HFFc6 (cell line): Measurements from ENCODE around the gene COL23A1. TPM values are rescaled to one million over a fixed set of nuclear protein-coding genes. Genes with fewer than 3 reads are reported as not detected.

Experiments
- DNase-seq: peaks from one replicate; pipeline ENCODE4 v3.0.0-alpha.2; 2018
- H3K27ac Mint-ChIP-seq: 2 replicates; pipeline ENCODE4 v1.8.0; 2020; ENCODE audit warnings: mild to moderate bottlenecking, mixed read lengths
- H3K27me3 Mint-ChIP-seq: 2 replicates; pipeline ENCODE4 v1.8.0; 2021; ENCODE audit warnings: mild to moderate bottlenecking, moderate library complexity, mixed read lengths; ENCODE audit not compliant: insufficient read depth
- H3K36me3 Mint-ChIP-seq: 2 replicates; pipeline ENCODE4 v1.8.0; 2021; ENCODE audit warnings: low read depth, mixed read lengths
- H3K4me1 Mint-ChIP-seq: 2 replicates; pipeline ENCODE4 v1.8.0; 2020; ENCODE audit warnings: low read depth, mixed read lengths
- H3K4me3 Mint-ChIP-seq: 2 replicates; pipeline ENCODE4 v1.8.0; 2020; ENCODE audit warnings: mild to moderate bottlenecking, moderate library complexity, mixed read lengths
- H3K9me3 Mint-ChIP-seq: 2 replicates; pipeline ENCODE4 v1.8.0; 2020; ENCODE audit warnings: mild to moderate bottlenecking, mixed read lengths
- total RNA-seq, 6 experiments: library from RNA; stranded (reverse); fragmentation: NEBNext Ultra II Directional; extraction: Animal tissue kit (Norgen Biotek cat#: 25700); gene quantifications; 2 replicates in 1 of 6; 3 replicates in 5 of 6; pipeline ENCODE4 v1.2.3, GENCODE V29; 2021
- TF ChIP-seq, protein P1 (sequence below): fragments of 200-600 bp; sonication (generic); IDR thresholded peaks from 2 replicates; pipeline ENCODE4 v1.5.0; 2021; ENCODE audit warnings: antibody characterized with exemption, mild to moderate bottlenecking

COL23A1 gene
- total RNA-seq, 6 experiments from 2014 or later: not detected

DNA sequence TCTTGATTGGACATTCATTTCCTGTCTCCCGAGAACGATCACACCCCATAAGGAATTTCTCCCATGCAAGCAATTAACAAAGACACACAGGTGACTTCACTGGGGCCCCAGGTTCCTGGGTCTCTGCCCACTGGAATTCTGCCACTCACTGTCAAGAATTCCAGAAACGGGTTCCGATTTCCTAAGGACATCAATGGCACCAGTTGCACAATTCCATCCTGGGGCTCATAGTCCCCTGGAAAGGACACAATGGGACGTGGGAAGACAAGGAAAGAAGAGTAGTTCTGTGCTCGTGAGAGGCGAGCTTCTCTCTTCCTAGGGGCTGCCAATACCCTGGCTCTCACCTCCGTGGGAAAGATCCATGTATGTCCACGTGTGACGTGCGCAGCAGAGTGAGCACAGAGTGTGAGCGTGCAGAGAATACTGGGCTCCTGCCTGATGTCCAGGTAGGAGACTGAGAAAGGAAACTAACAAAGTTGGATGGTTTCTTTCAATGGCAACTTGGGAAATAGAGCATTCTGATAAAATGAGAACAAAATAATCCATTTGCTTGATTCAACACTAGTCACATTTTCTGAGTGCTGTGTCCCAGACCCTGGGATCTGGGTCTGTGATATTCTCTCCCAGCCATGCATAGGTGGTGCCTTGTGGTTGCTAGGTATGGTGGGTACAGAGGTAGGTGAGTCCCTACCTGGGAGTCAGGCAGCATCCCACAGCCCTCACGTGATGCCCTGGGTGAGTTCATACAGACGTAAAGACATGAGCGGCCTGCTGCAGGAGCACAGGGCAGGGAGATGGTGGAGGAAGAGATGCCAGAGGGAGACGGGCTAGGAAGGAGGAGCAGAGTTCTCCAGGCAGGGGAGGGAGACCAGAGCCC, 159.8 kb downstream of the COL23A1 start:
- Mint-ChIP-seq H3K9me3 (peaks cover 67% of the 10 kb centered on the region), H3K27me3 (peaks cover 4% of the 10 kb centered on the region; the same call in 1 of the 2 replicates), H3K4me3 (no peak overlapping the region), H3K27ac (no peak overlapping the region), H3K36me3 (peaks cover 21% of the 10 kb centered on the region), H3K4me1 (no peaks in the 10 kb centered on the region)
- TF ChIP-seq, protein P1, sequence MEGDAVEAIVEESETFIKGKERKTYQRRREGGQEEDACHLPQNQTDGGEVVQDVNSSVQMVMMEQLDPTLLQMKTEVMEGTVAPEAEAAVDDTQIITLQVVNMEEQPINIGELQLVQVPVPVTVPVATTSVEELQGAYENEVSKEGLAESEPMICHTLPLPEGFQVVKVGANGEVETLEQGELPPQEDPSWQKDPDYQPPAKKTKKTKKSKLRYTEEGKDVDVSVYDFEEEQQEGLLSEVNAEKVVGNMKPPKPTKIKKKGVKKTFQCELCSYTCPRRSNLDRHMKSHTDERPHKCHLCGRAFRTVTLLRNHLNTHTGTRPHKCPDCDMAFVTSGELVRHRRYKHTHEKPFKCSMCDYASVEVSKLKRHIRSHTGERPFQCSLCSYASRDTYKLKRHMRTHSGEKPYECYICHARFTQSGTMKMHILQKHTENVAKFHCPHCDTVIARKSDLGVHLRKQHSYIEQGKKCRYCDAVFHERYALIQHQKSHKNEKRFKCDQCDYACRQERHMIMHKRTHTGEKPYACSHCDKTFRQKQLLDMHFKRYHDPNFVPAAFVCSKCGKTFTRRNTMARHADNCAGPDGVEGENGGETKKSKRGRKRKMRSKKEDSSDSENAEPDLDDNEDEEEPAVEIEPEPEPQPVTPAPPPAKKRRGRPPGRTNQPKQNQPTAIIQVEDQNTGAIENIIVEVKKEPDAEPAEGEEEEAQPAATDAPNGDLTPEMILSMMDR: no peak
- DNase-seq: no peak

- Mint-ChIP-seq H3K9me3 (peaks cover 62% of the 10 kb centered on the region), H3K4me3 (no peak overlapping the region), H3K27ac (no peak overlapping the region), H3K4me1 (no peaks in the 10 kb centered on the region), H3K27me3 (peaks cover 4% of the 10 kb centered on the region; the same call in 1 of the 2 replicates), H3K36me3 (peaks cover 21% of the 10 kb centered on the region)
- DNase-seq: no peak
- TF ChIP-seq, protein P1: no peak
Measured at GRCh38 chr5:178429491-178430185, 160.6 kb downstream of the COL23A1 start.

DNA sequence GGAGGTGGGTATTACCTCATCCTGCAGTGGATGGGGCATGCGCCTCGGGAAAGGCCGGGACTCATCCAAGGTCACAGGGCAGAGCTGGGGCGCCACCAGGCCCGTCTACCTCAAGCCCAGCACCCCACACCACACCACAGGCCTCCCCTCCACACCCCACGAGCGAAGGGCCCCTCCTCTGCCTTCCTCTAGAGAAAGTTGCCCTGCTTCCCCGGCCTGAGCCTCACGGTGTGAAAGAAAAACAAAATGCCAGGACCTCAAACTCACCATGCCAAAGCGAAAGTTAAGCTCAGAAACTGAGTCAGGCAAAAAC, 161.1 kb downstream of the COL23A1 start:
- DNase-seq: no peak
- Mint-ChIP-seq H3K9me3 (peaks cover 61% of the 10 kb centered on the region), H3K36me3 (peaks cover 21% of the 10 kb centered on the region), H3K27me3 (peaks cover 4% of the 10 kb centered on the region; the same call in 1 of the 2 replicates), H3K4me1 (no peaks in the 10 kb centered on the region), H3K4me3 (no peak overlapping the region), H3K27ac (no peak overlapping the region)
- TF ChIP-seq, protein P1: no peak

DNA sequence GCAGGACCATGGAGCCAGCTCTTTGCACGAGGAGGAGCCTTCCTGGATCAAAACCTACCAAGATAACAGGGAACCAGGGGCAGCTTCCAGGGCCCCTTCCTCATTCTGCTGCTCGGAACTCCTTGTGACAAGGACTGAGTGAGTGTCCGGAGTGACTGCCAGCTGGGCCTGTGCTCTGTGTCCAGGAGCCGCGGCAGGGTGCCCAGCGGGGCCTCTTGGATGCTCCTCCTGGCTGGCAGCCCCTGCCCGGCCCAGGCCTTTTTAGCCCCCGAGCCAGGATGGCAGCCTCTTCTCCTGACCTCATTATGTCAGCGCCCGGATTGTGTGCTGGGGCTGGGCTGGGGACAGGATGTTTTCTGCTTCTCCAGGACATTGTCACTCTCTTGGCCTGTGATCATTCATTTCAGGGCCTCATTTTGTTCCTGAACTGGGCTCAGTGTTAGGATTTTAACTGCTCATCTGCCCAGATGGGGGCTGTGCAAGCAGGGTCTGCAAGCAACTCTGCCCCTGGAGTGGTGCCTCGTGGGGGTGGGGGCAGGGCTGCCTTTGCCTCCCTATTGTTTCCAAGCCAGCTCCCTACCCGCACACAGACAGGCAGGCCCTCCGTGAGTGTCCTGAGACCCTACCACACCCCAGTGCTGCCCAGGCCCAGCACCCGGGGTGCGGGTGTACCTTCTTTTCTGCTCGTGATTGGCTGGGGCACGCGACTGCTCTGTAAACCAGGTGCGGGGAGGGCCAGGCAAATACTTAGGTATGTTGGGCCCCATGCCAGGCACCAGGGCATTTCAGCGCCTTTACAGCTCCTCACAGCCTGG, 161.6 kb downstream of the COL23A1 start:
- Mint-ChIP-seq H3K4me1 (no peaks in the 10 kb centered on the region), H3K36me3 (peaks cover 21% of the 10 kb centered on the region), H3K9me3 (peaks cover 55% of the 10 kb centered on the region), H3K27ac (no peak overlapping the region), H3K4me3 (no peak overlapping the region), H3K27me3 (peaks cover 4% of the 10 kb centered on the region; the same call in 1 of the 2 replicates)
- TF ChIP-seq, protein P1: no peak
- DNase-seq: no peak

DNA sequence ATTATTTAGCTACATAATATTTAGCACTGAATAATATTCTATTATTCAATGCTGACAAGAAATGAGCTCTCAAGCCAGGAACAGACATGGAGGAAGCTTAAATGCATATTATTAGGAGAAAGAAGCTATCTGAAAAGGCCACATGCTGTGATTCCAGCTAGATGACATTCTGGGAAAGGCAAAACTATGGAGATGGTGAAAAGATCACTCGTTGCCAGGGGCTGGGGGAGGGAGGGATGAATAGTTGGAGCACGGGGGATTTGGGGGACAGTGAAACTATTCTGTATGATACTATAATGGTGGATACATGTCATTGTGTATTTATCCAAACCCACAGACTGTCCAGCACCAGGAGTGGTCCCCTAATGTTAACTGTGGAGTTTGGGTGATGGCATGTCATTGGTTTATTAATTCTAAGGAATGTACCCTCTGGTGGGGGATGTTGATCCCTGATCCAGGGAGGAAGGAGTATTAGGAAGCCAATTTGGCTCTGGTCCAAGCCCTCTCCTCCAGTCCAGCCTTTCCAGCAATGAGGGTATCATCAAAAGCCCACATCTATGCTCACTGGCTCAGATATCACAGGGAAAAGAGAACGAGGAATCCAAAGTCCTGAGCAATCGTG, 162.5 kb downstream of the COL23A1 start:
- DNase-seq: no peak
- peaks cover 52% of the 10 kb centered on the region for H3K9me3 Mint-ChIP-seq
- H3K27ac Mint-ChIP-seq: no peak overlapping the region
- TF ChIP-seq, protein P1: no peak
- peaks cover 21% of the 10 kb centered on the region for H3K36me3 Mint-ChIP-seq
- no peak overlapping the region for H3K4me3 Mint-ChIP-seq
- no peaks in the 10 kb centered on the region for H3K4me1 Mint-ChIP-seq
- H3K27me3 Mint-ChIP-seq: peaks cover 4% of the 10 kb centered on the region; the same call in 1 of the 2 replicates
